ENCODE results near the gene ZDHHC22.
A peak's percentile ranks its signal among the peaks of the same experiment; 100 is the strongest.

ZDHHC22 gene

DNA sequence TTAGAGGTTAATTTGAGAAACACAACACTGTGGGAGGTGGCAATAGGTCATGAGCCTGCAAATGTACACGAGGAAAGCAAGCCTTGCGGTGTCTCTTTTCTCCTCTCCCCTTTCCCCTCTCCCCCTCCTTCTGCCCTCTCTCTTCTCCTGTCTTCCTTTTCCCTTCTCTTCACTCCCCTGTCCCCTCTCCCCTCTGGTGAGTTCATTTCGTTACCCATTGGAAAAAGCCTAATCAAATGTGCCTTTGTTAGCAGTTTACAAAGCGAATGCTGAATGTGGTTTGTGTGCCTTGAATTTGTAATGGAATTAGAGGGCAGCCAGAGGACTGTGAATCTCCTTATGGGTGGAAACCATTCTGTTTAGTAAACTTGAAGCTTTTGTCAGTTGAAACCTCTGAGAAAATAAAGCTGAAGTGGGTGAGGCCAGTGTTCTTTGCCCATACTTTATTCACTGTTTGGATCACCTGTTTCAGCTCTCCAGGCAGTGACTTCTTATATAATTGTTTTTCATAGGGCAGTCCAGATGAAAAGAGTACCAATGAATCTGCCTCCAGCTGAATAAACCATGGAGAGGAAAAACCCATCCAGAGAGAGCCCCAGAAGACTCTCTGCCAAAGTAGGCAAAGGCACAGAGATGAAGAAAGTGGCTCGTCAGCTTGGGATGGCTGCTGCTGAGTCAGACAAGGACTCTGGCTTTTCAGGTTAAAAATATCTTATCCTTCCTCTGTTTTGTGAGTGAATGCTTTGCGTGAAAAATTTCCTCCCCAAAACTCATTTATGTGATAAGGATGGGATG is 36.2 kb downstream of the ZDHHC22 start:
- DNase-seq (ENCODE audit: low read depth, low spot score): no peak

DNA sequence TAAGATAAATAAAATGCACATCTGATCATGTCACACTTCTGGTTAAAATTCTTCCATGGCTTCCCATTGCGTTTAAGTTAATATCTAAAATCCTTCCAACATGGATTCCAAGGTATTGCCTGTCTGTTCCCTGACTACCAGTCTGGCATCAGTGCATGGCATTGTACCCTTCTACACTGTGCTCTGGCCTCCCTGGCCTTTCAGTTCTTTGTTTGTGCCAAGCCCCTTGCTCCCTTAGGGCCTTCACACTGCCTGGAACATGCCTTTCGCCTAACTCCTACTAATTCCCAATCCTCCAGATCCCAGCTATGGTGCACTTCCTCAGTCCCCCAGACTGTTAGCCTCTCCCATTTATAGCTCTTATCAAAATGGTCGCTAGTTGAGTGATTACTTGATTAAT is 37.2 kb downstream of the ZDHHC22 start:
- no peak for DNase-seq (ENCODE audit: low read depth, low spot score)

DNA sequence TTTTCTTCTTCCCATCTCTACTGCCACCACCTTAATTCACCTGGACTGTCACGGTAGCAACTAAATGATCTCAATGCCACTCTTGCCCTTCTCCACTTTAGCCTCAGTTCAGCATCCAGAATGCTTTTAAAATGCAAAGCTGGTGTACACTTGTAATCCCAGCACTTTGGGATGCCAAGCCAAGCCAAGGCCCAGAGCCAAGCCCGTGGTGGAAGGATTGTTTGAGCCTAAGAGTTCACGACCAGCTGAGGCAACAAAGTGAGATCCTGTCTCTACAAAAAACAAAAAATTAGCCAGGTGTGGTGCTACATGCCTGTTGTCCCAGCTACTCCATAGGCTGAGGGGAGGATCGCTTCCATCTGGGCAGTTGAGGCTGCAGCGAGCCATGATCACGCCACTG is 37.6 kb downstream of the ZDHHC22 start:
- no peak for DNase-seq (ENCODE audit: low read depth, low spot score)

DNA sequence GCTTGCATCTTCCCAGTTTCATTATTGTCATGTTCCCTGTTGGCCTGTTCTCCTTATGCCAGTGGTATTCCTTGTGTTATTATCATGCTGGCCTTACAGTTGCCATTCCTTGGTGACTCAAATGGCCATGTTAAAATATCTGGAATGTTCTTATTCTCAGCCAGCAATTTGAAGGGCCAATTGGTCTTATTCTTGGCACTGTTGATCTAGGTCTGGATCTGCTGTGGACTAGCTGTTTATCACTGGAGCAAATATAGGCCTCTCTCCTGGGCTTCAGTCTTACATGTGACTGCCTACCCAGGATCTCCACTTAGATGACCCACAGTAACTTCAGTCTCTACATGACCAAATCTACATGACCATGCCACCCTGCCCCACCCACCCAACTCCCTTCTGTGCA is 38.1 kb downstream of the ZDHHC22 start:
- no peak for DNase-seq (ENCODE audit: low read depth, low spot score)

DNA sequence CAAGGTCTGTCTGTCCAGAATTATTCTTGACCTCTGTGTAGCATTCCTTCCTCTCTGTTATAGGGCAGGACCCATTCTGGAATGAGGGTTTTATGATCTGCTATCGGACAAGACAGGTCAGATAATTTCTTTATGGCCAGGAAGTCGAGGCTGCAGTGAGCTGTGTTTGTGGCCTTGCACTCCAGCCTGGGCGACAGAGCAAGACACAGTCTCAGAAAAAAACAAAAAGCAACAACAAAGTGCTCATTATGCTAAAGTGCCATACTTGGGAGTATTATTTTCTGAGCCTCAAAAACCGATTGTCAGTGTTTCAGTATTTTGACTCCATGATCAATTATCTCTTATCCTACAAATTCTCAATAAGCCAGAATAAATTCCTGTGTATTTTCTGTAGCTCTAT is 39.4 kb downstream of the ZDHHC22 start:
- DNase-seq (ENCODE audit: low read depth, low spot score): no peak

DNA sequence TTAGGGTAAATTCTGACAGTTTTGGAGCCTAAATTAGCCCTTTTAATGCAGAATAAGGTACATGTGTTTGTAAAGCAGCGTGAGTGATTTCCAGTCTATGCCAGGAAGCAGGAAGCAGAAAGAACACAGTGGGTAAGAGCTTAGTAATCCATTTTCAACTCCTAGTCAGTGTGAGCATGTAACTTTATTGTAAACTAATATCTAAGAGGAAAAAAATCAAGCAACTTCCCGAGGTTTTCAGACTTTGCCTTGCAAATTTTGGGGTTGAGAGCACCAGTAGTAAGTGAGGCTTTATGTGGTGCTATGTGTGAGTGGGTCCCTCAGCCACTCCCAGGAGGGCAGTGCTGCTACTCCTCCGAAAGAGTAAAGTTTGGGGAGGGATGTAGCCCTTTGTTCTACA is 40.6 kb downstream of the ZDHHC22 start:
- DNase-seq (ENCODE audit: low read depth, low spot score): no peak

DNA sequence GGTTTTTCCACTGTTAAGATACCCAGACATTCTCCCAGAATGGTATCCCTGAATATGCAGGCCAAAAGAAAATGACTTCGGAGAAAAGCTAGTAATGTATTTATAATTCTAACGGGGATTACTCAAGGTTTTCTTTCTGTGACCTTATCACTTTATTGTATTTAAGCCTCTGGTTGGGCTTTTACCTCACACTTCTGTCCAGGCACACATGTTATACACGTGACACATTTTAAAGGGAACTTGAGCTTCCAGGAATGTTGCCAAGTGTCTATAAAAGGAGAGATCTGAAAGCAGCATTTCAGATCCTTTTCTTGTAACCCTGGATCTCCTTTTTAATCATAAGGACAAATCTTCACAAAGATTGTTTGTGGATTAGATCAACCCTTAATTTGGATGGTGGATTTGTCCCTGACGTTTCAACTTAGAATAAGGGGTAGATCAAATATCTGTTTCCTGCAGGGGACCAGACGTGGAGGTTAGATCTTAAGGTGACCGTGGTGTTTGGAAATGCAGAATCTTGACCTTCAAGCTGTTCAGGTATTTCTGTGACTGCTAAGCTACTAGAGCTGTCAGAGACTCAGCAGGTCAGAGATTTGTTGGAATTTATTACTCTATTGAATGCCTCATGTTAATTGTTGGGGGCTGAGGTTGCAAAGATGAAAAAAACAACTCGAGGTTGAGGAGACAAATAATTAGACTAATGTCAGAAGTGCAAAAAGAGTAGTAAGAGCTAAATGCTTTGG is 42.0 kb downstream of the ZDHHC22 start:
- peak; percentile 24 for DNase-seq (ENCODE audit: low read depth, low spot score)

DNA sequence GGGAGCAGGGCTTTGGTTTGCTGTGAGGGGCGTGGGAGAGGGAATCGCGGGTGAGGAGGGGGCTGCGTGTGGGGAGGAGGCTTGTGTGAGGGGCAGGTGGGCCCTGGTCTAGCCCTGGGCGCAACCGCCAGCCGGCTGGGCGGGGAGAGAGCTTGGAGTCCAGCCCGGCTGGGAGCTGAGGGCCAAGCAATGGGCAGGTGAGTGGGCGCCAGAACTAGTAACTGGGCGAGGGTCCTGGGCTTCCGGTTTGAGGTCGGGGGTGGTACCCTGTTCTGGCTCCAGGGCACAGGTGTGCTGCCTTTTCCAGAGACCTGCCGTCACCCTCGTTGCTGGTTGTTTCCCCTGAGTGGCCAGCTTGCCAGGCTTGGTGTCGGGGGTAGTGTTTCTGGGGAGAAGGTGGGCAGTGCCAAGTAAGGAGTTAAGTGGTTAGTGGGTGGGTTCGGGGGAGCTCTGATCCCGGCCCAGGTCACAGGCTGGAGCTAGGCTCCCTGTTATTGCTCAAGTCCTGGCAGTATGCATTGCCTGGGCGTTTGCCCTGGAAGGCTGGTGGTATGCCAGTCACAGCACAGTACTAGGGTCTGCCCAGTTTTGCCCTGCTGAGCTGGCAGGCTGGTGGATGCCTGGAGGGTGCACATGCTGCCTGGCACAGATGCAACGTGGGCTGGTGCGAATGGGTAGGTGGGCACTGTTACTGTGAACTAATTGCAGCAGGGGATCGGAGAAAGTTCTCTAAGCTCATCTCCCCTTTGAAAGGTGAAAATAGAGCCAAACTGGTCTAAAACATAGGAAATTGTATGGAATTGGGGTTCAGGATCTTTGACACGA is 42.9 kb downstream of the ZDHHC22 start:
- DNase-seq (ENCODE audit: low read depth, low spot score): no peak

DNA sequence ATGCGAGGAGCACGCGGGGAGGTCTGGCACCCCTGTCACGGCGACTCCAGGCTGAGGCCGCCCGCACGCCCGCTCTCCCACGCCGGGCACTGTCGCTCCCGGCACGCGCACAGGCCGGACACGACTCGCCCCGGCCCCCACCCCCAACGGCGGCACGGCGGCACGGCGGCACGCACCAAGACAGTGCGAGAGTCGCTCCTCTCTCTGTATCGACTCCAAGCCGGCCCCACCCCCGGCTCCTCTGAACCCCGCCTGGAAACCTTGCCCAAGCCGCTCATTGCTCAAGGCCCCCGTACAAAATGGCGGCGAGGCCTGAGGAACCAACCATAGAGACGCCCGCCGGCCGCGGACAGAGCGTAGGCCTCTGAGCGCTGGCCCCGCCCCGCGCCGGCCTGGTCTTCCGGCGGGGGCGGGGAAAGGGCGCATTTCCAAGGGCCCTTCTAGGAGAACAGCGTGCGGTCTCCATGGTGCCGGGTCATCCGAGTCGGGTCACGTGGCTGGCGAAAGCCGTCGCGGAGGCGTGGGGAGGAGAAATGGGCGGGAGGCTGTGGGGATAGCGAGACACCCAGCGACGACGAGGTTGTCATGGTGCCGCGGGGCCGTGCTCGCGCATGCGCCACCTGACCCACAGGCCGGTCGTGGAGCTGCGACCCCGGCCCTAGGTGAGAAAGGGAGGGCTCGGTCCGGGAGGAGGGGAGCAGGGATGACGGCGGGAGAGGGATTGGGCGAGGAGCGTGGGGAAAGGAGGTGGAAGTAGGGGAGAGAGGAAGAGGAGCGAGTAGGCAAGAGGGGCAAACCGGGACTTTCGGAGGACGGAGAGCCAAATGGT is 43.7 kb downstream of the ZDHHC22 start, which contains the start of gene CIPC:
TSS of gene CIPC (plus strand) at position 559 of the 829 bp plus-strand sequence. CDS start 7,451 bp downstream, outside the sequence.
- DNase-seq (ENCODE audit: low read depth, low spot score): peak; percentile 97

DNA sequence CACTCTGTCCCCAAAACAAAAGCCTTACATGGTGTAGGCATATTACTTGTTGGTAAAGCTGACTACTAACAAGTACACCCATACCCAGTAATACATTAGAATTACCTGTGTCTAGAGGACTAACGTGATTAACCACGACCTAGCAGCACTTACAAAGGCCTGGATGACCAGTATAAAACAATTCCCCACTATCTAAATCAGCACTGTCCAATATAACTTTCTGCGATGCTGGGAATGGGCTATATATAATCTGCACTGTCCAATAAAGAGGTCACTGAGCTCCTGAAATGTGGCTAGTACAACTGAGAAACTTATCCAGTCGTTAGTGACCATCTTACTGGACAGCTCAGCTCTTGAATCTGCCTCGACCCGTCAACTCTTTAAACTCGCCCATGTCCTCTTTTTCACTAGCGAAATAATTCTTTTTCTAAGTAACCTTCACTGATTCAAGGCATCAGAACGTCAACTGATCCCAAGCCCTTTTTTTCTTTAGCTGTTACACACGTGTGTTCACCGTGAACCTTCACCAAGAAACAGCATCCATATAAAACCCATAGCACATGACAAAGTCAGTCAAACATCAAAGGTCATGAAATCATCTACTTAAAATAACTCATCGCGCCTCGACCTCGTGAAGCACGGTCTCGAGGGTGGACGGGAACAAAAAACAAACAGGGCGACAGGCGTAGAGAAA is 44.4 kb downstream of the ZDHHC22 start:
- no peak for DNase-seq (ENCODE audit: low read depth, low spot score)

DNA sequence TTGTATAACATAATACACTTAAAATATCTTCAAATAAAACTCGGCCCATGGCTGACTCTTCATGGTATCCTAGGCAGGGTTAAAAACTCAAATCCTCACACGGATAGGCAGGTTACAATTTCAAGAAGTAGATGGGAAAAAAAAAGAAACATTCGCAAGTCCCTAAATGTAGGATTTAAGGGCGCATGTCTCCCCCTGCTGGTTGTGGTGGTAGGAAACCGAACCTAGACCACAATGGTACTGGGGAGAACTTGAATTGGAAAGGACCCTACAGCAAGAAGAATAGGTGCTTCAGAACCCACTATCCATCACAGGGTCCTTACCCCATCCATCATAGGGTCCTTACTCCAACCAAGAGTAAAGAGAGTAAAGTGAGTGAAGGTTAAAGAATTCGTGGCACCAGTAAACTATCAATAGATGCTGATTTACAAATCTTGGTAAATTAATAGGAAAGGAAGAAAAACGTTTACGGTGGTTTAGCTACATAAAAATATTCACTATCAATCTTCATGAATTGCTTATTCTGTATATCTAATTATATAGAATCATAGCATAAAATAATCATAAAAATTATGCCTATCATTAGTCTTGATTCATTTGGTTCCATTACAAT is 46.8 kb downstream of the ZDHHC22 start:
- peak; percentile 67 for DNase-seq (ENCODE audit: low read depth, low spot score)

DNA sequence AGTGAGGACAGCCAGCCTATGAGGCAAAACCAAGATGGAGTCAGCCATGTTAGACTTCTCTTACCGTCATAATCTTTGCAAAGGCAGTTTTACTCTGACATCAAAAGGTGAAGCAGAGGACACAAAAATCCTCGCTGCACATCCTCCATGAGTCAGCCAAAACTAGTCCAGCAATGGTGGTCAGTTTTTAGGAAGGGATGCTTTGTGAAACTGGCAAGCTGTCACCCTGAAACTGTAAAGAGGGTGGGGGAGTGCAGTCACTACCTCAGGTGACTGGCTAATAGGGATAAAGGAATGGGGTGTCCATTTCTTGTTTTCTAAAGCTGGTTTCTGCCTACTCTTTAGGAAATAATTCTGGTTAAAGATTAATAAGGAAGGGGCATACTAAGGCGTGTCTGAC is 48.9 kb downstream of the ZDHHC22 start:
- DNase-seq (ENCODE audit: low read depth, low spot score): no peak

DNA sequence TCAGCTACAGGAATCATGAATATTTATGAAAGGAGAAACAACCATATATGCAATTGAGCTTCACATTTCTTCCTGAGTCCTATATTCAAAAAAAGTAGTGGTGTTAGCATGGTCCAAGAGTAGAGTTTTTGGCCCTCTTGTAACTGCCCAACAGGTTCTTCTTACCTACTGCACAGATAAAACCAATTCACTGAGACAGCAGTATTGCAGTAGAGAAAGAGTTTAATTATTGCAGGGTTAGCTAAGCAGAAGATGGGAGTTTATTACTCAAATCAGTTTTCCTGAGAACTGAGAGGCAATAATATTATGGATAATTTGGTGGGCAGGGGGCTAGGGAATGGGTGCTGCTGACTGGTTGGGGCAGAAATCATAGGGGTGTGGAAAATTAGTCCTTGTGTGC is 50.1 kb downstream of the ZDHHC22 start:
- no peak for DNase-seq (ENCODE audit: low read depth, low spot score)

DNA sequence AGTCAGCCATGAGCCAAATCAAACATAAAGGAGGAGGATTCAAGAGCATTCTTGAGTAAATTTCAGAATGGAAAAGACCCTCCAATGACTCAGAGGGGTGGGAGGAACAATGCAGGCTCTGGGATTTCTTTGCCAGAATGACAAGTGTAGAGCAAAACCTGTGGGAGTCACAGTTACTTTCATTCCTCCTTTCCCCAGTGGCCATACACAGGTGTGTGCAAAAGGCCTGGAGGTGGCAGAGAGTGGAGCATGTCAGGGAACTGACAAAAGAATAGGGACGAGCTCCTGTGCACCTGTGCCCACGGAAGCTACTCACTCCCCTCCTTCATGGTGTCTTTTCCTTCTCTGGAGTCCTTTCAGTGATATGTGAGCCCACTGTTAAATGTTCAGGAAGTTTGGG is 52.9 kb downstream of the ZDHHC22 start:
- DNase-seq (ENCODE audit: low read depth, low spot score): no peak

DNA sequence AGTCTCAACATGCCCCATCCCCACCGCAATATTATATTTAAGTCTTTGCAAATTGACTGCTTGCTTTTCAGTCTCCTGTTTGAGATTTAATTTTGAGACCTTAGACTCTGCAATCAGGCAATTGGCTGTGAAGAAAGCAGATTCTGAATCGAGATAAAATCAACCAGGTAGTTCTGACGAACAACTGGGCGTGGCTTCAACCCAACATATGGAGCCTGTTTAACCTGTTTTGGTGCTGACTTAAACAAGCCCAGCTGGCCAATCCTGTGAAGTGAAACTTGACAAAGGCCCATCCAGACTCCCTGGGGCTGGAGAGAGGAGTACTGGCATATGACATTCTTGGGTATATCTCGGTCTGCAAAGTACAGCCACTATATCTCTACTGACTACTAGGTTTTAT is 53.4 kb downstream of the ZDHHC22 start:
- DNase-seq (ENCODE audit: low read depth, low spot score): no peak

DNA sequence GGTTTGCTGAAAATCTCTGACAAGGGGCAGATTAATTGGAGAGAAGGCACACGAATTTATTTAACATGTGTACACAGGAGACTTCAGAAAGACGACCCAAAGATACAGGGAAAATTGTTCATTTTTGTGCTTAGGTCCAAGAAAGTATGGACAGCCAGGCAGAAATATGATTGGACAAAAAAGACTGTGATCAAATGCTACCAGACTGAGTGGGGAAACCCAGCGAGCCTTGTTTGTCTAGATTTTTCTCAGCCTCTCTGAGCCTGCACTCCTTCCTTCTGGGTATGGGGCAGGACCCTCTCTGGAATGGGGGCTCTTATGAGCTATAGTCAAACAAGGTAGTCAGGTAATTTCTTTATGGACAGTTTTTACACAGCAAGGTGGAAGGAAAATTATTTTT is 54.0 kb downstream of the ZDHHC22 start:
- no peak for DNase-seq (ENCODE audit: low read depth, low spot score)

DNA sequence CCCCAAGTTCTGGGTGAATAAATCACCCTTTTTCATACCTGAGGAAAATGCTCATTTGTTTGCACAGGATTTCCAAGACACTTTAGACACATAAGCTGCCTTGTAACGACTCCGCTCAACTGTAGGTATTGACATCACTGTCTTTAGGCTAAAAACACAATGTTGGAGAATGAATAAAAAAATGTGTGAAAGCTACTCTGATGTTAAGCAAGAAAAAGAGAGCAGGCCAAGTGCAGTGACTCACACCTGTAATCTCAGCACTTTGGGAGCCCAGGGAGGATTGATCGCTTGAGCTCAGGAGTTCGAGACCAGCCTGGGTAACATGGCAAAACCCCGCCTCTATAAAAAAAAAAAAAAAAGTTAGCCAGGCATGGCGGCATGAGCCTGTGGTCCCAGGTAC is 54.6 kb downstream of the ZDHHC22 start:
- no peak for DNase-seq (ENCODE audit: low read depth, low spot score)

DNA sequence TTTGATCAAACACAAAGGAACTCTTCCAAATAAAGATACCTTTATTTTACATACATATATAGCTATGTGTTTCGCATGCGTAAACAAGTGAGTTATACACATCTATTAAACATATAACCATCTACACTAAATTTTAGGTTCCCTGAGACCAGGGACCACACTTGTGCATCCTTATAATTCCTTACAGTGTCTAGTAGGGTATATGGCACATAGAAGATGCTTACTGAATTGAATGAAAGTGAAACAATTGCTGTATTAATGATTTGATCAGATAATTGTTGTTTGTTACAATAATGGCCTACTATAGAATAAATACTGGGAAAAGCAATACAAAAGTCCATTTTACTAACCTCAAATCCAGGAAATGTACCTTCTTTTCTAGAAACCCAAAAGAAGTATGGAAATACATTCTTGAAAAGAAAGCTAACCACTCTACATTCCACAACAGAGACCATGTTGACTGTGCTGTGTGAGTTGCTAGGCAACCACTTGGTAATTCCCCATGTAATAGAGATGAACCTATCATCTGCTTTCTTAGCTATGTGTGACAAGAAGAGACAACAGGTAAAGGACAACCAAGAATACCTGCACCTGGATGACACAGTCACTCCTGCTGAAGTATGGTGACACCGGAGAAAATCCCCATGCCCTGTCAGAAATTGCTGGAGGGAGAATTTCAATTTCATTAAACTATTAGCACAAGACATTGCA is 55.4 kb downstream of the ZDHHC22 start:
- DNase-seq (ENCODE audit: low read depth, low spot score): no peak

DNA sequence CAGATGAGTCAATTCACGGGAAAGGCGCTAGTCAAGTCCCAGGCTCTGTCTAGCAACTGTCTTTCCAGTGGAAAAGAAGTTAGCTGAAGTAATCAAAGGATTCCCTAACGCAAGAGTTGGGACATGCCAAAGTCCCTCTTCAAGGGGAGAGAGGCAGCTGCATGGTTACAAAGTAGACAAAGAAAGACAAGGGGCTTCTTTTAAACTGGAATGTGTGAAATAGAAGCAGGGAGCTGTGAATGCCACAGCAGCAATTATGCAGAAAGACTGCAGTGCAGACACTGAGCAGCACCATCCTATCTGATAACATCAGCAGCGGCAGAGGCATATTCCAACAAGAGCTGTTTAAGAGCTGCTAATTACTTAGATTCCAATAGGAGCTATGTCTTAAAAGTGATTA is 56.1 kb downstream of the ZDHHC22 start:
- DNase-seq (ENCODE audit: low read depth, low spot score): no peak

DNA sequence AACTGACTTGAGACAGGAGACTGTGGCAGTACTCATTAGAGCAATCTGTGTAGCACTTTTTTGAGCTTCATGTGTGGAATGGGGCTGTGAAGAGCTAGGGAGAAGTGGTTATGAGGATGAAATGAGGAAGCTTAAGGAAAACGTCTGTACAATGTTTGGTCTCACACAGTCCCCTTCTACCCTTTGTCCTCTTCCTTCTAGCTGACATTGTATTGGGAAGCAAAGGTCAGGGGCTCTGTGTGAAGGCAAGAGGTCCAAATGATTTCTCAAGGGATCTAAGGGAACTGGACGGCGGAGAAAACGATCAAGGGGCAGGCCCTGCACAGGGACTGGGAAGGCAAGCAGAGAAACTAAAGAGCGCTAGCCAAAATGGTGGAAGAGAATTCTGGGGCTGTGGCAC is 56.6 kb downstream of the ZDHHC22 start:
- no peak for DNase-seq (ENCODE audit: low read depth, low spot score)
